GM06990 (cell line): Measurements from ENCODE around the gene ZNF32.

Experiments
- DNase-seq: peaks from one replicate; pipeline ENCODE4 v3.0.0-alpha.2; 2011; ENCODE audit not compliant: insufficient read length; ENCODE audit errors: extremely low read depth
- H3K27me3 ChIP-seq: replicated peaks from 2 replicates; pipeline ENCODE4 v1.6.0; 2011; ENCODE audit warnings: low read length; ENCODE audit not compliant: control insufficient read depth, insufficient read depth
- H3K36me3 ChIP-seq: 2 replicates; pipeline ENCODE4 v1.5.1; 2011; ENCODE audit warnings: low read length; ENCODE audit not compliant: control insufficient read depth, insufficient read depth
- H3K4me3 ChIP-seq: replicated peaks from 2 replicates; pipeline ENCODE4 v1.5.1; 2011; ENCODE audit warnings: low read depth, mild to moderate bottlenecking, control low read depth, low read length
- CTCF ChIP-seq: IDR thresholded peaks from 2 replicates; pipeline ENCODE4 v1.5.1; 2011; ENCODE audit warnings: low read length, control low read depth, mild to moderate bottlenecking, inconsistent platforms; ENCODE audit not compliant: insufficient read depth, poor library complexity, severe bottlenecking

The ZNF32 gene

GRCh38 chr10:43671659-43672531 lies 23.2 kb upstream of the ZNF32 start:
- H3K4me3 ChIP-seq = no peak overlapping the region
- no peak for DNase-seq
- TF ChIP-seq CTCF = peak; percentile 59
- H3K27me3 ChIP-seq = no peaks in the 10 kb centered on the region; the same call in none of the 2 replicates
- no peaks in the 10 kb centered on the region for H3K36me3 ChIP-seq

- no peak for DNase-seq
- no peak overlapping the region for H3K4me3 ChIP-seq
- H3K36me3 ChIP-seq = no peaks in the 10 kb centered on the region
- H3K27me3 ChIP-seq = no peaks in the 10 kb centered on the region; the same call in none of the 2 replicates
- no peak for TF ChIP-seq CTCF
Measured at GRCh38 chr10:43669386-43669785, 20.7 kb upstream of the ZNF32 start.

GRCh38 chr10:43667761-43668386 lies 19.2 kb upstream of the ZNF32 start:
- DNase-seq = no peak
- no peak for TF ChIP-seq CTCF
- no peaks in the 10 kb centered on the region; the same call in none of the 2 replicates for H3K27me3 ChIP-seq
- H3K36me3 ChIP-seq = no peaks in the 10 kb centered on the region
- no peak overlapping the region for H3K4me3 ChIP-seq

GRCh38 chr10:43667317-43667731 lies 18.6 kb upstream of the ZNF32 start:
- TF ChIP-seq CTCF = no peak
- H3K4me3 ChIP-seq = no peak overlapping the region
- H3K27me3 ChIP-seq = no peaks in the 10 kb centered on the region; the same call in none of the 2 replicates
- DNase-seq = no peak
- no peaks in the 10 kb centered on the region for H3K36me3 ChIP-seq

GRCh38 chr10:43666552-43666951 lies 17.9 kb upstream of the ZNF32 start:
- DNase-seq = no peak
- no peaks in the 10 kb centered on the region; the same call in none of the 2 replicates for H3K27me3 ChIP-seq
- H3K4me3 ChIP-seq = no peak overlapping the region
- H3K36me3 ChIP-seq = no peaks in the 10 kb centered on the region
- no peak for TF ChIP-seq CTCF
